Mucosa of gallbladder (tissue), 1 donor: ENCODE data around the gene ZNF442. TPM values are rescaled to one million over a fixed set of nuclear protein-coding genes. Genes with fewer than 3 reads are reported as not detected.
"Not testable (repeated sequence)": the region's sequence is repeated elsewhere in the genome, so short reads cannot be mapped to it uniquely, and the experiment has no call there.

Experiments
- DNase-seq: peaks from one replicate; pipeline ENCODE4 v3.0.0-alpha.2; 2020; ENCODE audit warnings: low spot score
- total RNA-seq: library from RNA; stranded (reverse); gene quantifications from one replicate; pipeline ENCODE4 v1.2.1, GENCODE V29; 2021
- donor health status: DM: no; HTN: no; CAD: no.

Gene ZNF442
- total RNA-seq, 1 donor from 2014 or later, result 3.4 TPM

GRCh38 chr19:12330340-12330739, 35.1 kb downstream of the ZNF442 start:
- no peak for DNase-seq

- no peak for DNase-seq
Measured at GRCh38 chr19:12325690-12326089, 39.8 kb downstream of the ZNF442 start.

GRCh38 chr19:12318782-12319413, 46.6 kb downstream of the ZNF442 start:
- no peak for DNase-seq

- DNase-seq, result peak; percentile 18
Measured at GRCh38 chr19:12314553-12314952, 50.9 kb downstream of the ZNF442 start.

- DNase-seq, result not testable (repeated sequence)
Measured at GRCh38 chr19:12308891-12309290, 56.6 kb downstream of the ZNF442 start.

Other genes starting within 250 kb of the ZNF442 start
- 3.4 TPM for gene ZNF20, start 225.3 kb downstream of the ZNF442 start, total RNA-seq
- gene ZNF625, start 208.9 kb downstream of the ZNF442 start, total RNA-seq, result 5.9 TPM
- 8.8 TPM for gene ZNF136, start 202.6 kb downstream of the ZNF442 start, total RNA-seq
- 10.6 TPM for gene ZNF44, start 70.8 kb downstream of the ZNF442 start, total RNA-seq
- gene ZNF563, start 32.0 kb downstream of the ZNF442 start, total RNA-seq, result 2.9 TPM
- gene ZNF799, start 35.6 kb upstream of the ZNF442 start, total RNA-seq, result 9.7 TPM
- gene ZNF443, start 75.3 kb upstream of the ZNF442 start, total RNA-seq, result 6.7 TPM
- gene ZNF709, start 119.1 kb upstream of the ZNF442 start, total RNA-seq, result 3.7 TPM
- gene ZNF564, start 185.8 kb upstream of the ZNF442 start, total RNA-seq, result 13.9 TPM
- 15.6 TPM for gene ZNF490, start 245.1 kb upstream of the ZNF442 start, total RNA-seq
- 27.1 TPM for gene ZNF791, start 245.2 kb upstream of the ZNF442 start, total RNA-seq